Measurements from ENCODE around the gene HSPA9. TPM values are rescaled to one million over a fixed set of nuclear protein-coding genes. Genes with fewer than 3 reads are reported as not detected.

HSPA9 gene
- total RNA-seq, 1 experiment from 2014 or later: 460 TPM

GRCh38 chr5:138538943-138539627, 36.1 kb downstream of the HSPA9 start:
- BruUV-seq (replicated peaks): no TSS peak
- H3K4me1 Mint-ChIP-seq (ENCODE audit: low read depth, unreplicated experiment): peaks cover 24% of the 10 kb centered on the region
- H3K4me3 Mint-ChIP-seq (ENCODE audit: low read depth, unreplicated experiment): no peak overlapping the region
- CTCF ChIA-PET: interaction anchor here (1.0 kb wide), 1 partner anchor 40 kb away, joined by 4 read pairs; no protein-coding TSS in a partner anchor
- peaks cover 61% of the 10 kb centered on the region for H3K36me3 Mint-ChIP-seq (ENCODE audit: insufficient read depth, unreplicated experiment)
- no peaks in the 10 kb centered on the region for H3K9me3 Mint-ChIP-seq (ENCODE audit: low read depth, unreplicated experiment)
- no peak for DNase-seq
- no peak overlapping the region for H3K27ac Mint-ChIP-seq (ENCODE audit: unreplicated experiment)
- TF ChIP-seq CTCF (IDR thresholded peaks at IDR 0.05; ENCODE audit: unreplicated experiment): no peak
- intact Hi-C loops (cut with micrococcal nuclease; ENCODE audit: unreplicated experiment): no loop called here
- H3K27me3 Mint-ChIP-seq (ENCODE audit: unreplicated experiment): no peaks in the 10 kb centered on the region

GRCh38 chr5:138536665-138537315, 38.4 kb downstream of the HSPA9 start:
- no peak overlapping the region for H3K4me3 Mint-ChIP-seq (ENCODE audit: low read depth, unreplicated experiment)
- CTCF ChIA-PET: no interaction called here

GRCh38 chr5:138536215-138536614, 39.0 kb downstream of the HSPA9 start:
- no peaks in the 10 kb centered on the region for H3K27me3 Mint-ChIP-seq (ENCODE audit: unreplicated experiment)
- no peak for DNase-seq
- no peaks in the 10 kb centered on the region for H3K9me3 Mint-ChIP-seq (ENCODE audit: low read depth, unreplicated experiment)
- H3K4me1 Mint-ChIP-seq (ENCODE audit: low read depth, unreplicated experiment): peaks cover 25% of the 10 kb centered on the region
- CTCF ChIA-PET: interaction anchor here (0.6 kb wide), 1 partner anchor 13 kb away, joined by 4 read pairs; no protein-coding TSS in a partner anchor
- BruUV-seq (replicated peaks): no TSS peak
- H3K27ac Mint-ChIP-seq (ENCODE audit: unreplicated experiment): no peak overlapping the region
- H3K36me3 Mint-ChIP-seq (ENCODE audit: insufficient read depth, unreplicated experiment): peaks cover 48% of the 10 kb centered on the region
- no peak for TF ChIP-seq CTCF (IDR thresholded peaks at IDR 0.05; ENCODE audit: unreplicated experiment)
- intact Hi-C loops (cut with micrococcal nuclease; ENCODE audit: unreplicated experiment): no loop called here
- no peak overlapping the region for H3K4me3 Mint-ChIP-seq (ENCODE audit: low read depth, unreplicated experiment)

More at GRCh38 chr5:138536665-138537315, 38.4 kb downstream of the HSPA9 start:
- no peaks in the 10 kb centered on the region for H3K27me3 Mint-ChIP-seq (ENCODE audit: unreplicated experiment)
- no peak overlapping the region for H3K27ac Mint-ChIP-seq (ENCODE audit: unreplicated experiment)
- no TSS peak for BruUV-seq (replicated peaks)
- peaks cover 25% of the 10 kb centered on the region for H3K4me1 Mint-ChIP-seq (ENCODE audit: low read depth, unreplicated experiment)
- peak; percentile 16 for TF ChIP-seq CTCF (IDR thresholded peaks at IDR 0.05; ENCODE audit: unreplicated experiment)
- DNase-seq: no peak
- H3K36me3 Mint-ChIP-seq (ENCODE audit: insufficient read depth, unreplicated experiment): peaks cover 53% of the 10 kb centered on the region
- intact Hi-C loops (cut with micrococcal nuclease; ENCODE audit: unreplicated experiment): no loop called here
- H3K9me3 Mint-ChIP-seq (ENCODE audit: low read depth, unreplicated experiment): no peaks in the 10 kb centered on the region

- TF ChIP-seq CTCF (IDR thresholded peaks at IDR 0.05; ENCODE audit: unreplicated experiment): no peak
- intact Hi-C loops (cut with micrococcal nuclease; ENCODE audit: unreplicated experiment): no loop called here
- Mint-ChIP-seq H3K9me3 (ENCODE audit: low read depth, unreplicated experiment) (no peaks in the 10 kb centered on the region), H3K27ac (ENCODE audit: unreplicated experiment) (no peak overlapping the region), H3K4me3 (ENCODE audit: low read depth, unreplicated experiment) (no peak overlapping the region), H3K4me1 (ENCODE audit: low read depth, unreplicated experiment) (peaks cover 36% of the 10 kb centered on the region), H3K27me3 (ENCODE audit: unreplicated experiment) (no peaks in the 10 kb centered on the region), H3K36me3 (ENCODE audit: insufficient read depth, unreplicated experiment) (peaks cover 54% of the 10 kb centered on the region)
- no peak for DNase-seq
- CTCF ChIA-PET: interaction anchor here (0.7 to 0.8 kb wide), 3 partner anchors 9 to 50 kb away, joined by 3 to 4 read pairs (median 3); no protein-coding TSS in a partner anchor
- BruUV-seq (replicated peaks): no TSS peak
These were observed 40.9 kb downstream of the HSPA9 start for GRCh38 chr5:138533973-138534941.

Measured in Calu3 (cell line).